IMR-90 (cell line): ENCODE results near the gene RPAIN.

ENCODE experiments used
- BHLHE40 ChIP-seq: fragments of 150-350 bp; IDR thresholded peaks from 2 replicates; pipeline ENCODE4 v1.6.1; 2016; ENCODE audit warnings: mild to moderate bottlenecking, low read depth, low read length
- CEBPB ChIP-seq: IDR thresholded peaks from 2 replicates; pipeline ENCODE4 v1.6.1; 2012; ENCODE audit warnings: low read depth, low read length, improper control_type of control experiment
- FOS ChIP-seq: fragments of 150-350 bp; IDR thresholded peaks from 2 replicates; pipeline ENCODE4 v1.6.1; 2016; ENCODE audit warnings: low read depth, low read length
- MAFK ChIP-seq: IDR thresholded peaks from 2 replicates; pipeline ENCODE4 v1.6.1; 2012; ENCODE audit warnings: low read depth, low read length, improper control_type of control experiment
- MAZ ChIP-seq: IDR thresholded peaks from 2 replicates; pipeline ENCODE4 v1.6.1; 2012; ENCODE audit warnings: low read depth, mild to moderate bottlenecking, low read length, improper control_type of control experiment, moderate library complexity, borderline replicate concordance
- MXI1 ChIP-seq: IDR thresholded peaks from 2 replicates; pipeline ENCODE4 v1.6.1; 2012; ENCODE audit warnings: low read depth, mild to moderate bottlenecking, low read length, moderate library complexity, borderline replicate concordance
- POLR2A ChIP-seq: IDR thresholded peaks from 2 replicates; pipeline ENCODE4 v1.6.1; 2012; ENCODE audit warnings: mild to moderate bottlenecking, low read depth, low read length
- RAD21 ChIP-seq: IDR thresholded peaks from 2 replicates; pipeline ENCODE4 v1.6.1; 2012; ENCODE audit warnings: low read length, improper control_type of control experiment
- RCOR1 ChIP-seq: IDR thresholded peaks from 2 replicates; pipeline ENCODE4 v1.6.1; 2012; ENCODE audit warnings: mild to moderate bottlenecking, low read length, improper control_type of control experiment; ENCODE audit not compliant: insufficient replicate concordance
- RFX5 ChIP-seq: IDR thresholded peaks from 2 replicates; pipeline ENCODE4 v1.8.0; 2012; ENCODE audit warnings: low read depth, mild to moderate bottlenecking, low read length, moderate library complexity
- SMC3 ChIP-seq: fragments of 150-350 bp; IDR thresholded peaks from 2 replicates; pipeline ENCODE4 v1.6.1; 2016; ENCODE audit warnings: low read depth, mild to moderate bottlenecking, antibody characterized with exemption, low read length, moderate library complexity
- TF ChIP-seq, protein P1 (sequence below): conservative IDR thresholded peaks from 2 replicates; pipeline ENCODE4 v1.5.1; 2012; ENCODE audit warnings: mild to moderate bottlenecking, low read depth, low read length, improper control_type of control experiment
- TF ChIP-seq, protein P2 (sequence below): fragments of 150-350 bp; IDR thresholded peaks from 2 replicates; pipeline ENCODE4 v1.6.1; 2016; ENCODE audit warnings: low read depth, mild to moderate bottlenecking, low read length, moderate library complexity, borderline replicate concordance
- TF ChIP-seq, protein P3 (sequence below): fragments of 150-350 bp; IDR thresholded peaks from 2 replicates; pipeline ENCODE4 v1.6.1; 2017; ENCODE audit warnings: mild to moderate bottlenecking, antibody characterized with exemption, low read length, low read depth

GRCh38 chr17:5438716-5439445 lies 18.9 kb downstream of the RPAIN start, which contains the start of gene C1QBP:
- TF ChIP-seq, protein P1, sequence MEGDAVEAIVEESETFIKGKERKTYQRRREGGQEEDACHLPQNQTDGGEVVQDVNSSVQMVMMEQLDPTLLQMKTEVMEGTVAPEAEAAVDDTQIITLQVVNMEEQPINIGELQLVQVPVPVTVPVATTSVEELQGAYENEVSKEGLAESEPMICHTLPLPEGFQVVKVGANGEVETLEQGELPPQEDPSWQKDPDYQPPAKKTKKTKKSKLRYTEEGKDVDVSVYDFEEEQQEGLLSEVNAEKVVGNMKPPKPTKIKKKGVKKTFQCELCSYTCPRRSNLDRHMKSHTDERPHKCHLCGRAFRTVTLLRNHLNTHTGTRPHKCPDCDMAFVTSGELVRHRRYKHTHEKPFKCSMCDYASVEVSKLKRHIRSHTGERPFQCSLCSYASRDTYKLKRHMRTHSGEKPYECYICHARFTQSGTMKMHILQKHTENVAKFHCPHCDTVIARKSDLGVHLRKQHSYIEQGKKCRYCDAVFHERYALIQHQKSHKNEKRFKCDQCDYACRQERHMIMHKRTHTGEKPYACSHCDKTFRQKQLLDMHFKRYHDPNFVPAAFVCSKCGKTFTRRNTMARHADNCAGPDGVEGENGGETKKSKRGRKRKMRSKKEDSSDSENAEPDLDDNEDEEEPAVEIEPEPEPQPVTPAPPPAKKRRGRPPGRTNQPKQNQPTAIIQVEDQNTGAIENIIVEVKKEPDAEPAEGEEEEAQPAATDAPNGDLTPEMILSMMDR: peak; percentile 99
- TF ChIP-seq MAFK (peak; percentile 7; the same call in 1 of the 2 replicates), POLR2A (no peak; the same call in 1 of the 2 replicates), CEBPB (no peak), BHLHE40 (no peak), RFX5 (no peak), MXI1 (no peak; the same call in 1 of the 2 replicates), FOS (no peak), RAD21 (peak; percentile 72), RCOR1 (peak; percentile 48), SMC3 (peak; percentile 83), MAZ (peak; percentile 82; the same call in 1 of the 2 replicates)
- TF ChIP-seq, protein P2, sequence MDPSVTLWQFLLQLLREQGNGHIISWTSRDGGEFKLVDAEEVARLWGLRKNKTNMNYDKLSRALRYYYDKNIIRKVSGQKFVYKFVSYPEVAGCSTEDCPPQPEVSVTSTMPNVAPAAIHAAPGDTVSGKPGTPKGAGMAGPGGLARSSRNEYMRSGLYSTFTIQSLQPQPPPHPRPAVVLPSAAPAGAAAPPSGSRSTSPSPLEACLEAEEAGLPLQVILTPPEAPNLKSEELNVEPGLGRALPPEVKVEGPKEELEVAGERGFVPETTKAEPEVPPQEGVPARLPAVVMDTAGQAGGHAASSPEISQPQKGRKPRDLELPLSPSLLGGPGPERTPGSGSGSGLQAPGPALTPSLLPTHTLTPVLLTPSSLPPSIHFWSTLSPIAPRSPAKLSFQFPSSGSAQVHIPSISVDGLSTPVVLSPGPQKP: no peak
- TF ChIP-seq, protein P3, sequence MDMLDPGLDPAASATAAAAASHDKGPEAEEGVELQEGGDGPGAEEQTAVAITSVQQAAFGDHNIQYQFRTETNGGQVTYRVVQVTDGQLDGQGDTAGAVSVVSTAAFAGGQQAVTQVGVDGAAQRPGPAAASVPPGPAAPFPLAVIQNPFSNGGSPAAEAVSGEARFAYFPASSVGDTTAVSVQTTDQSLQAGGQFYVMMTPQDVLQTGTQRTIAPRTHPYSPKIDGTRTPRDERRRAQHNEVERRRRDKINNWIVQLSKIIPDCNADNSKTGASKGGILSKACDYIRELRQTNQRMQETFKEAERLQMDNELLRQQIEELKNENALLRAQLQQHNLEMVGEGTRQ: peak; percentile 3; the same call in 1 of the 2 replicates
